Lung (tissue), 12 donors: Measurements from ENCODE around the gene SHROOM1. TPM values are rescaled to one million over a fixed set of nuclear protein-coding genes. Genes with fewer than 3 reads are reported as not detected.

Experiments used
- ATAC-seq: fragments of 200-7000 bp; cut with Tn5 transposase; one replicate; pipeline ENCODE4 v1.9.1; 2020; ENCODE audit warnings: moderate number of reproducible peaks; ENCODE audit not compliant: insufficient read depth, low FRiP score
- DNase-seq, 3 donors: peaks; one replicate each; pipeline ENCODE4 v3.0.0-alpha.2; 2013 to 2017
- H3K27ac ChIP-seq, 2 donors: one replicate each; pipeline ENCODE4 v1.5.1; 2013; ENCODE audit warnings: mild to moderate bottlenecking in 2 of 2, moderate library complexity in 2 of 2, control low read depth in 1 of 2, inconsistent platforms in 1 of 2, low read depth in 1 of 2, low read length in 1 of 2
- H3K27me3 ChIP-seq, 3 donors: one replicate each; pipeline ENCODE4 v1.5.1; 2013; ENCODE audit warnings: low read length in 2 of 3; ENCODE audit not compliant: control insufficient read depth in 3 of 3, insufficient read depth in 3 of 3
- H3K36me3 ChIP-seq, 4 donors: one replicate each; pipeline ENCODE4 v1.5.1; 2013; ENCODE audit warnings: low read length in 4 of 4, mild to moderate bottlenecking in 1 of 4, moderate library complexity in 1 of 4; ENCODE audit not compliant: control insufficient read depth in 4 of 4, insufficient read depth in 4 of 4
- H3K4me1 ChIP-seq, 5 donors: one replicate each; pipeline ENCODE4 v1.5.1; 2013; ENCODE audit warnings: low read length in 5 of 5, mild to moderate bottlenecking in 2 of 5, moderate library complexity in 1 of 5; ENCODE audit not compliant: control insufficient read depth in 5 of 5, insufficient read depth in 5 of 5
- H3K4me3 ChIP-seq: one replicate; pipeline ENCODE4 v1.5.1; 2013; ENCODE audit warnings: mild to moderate bottlenecking, control low read depth, moderate library complexity
- H3K9ac ChIP-seq, 2 donors: one replicate each; pipeline ENCODE4 v1.5.1; 2013; ENCODE audit warnings: low read length in 2 of 2, control low read depth in 1 of 2; ENCODE audit not compliant: insufficient read depth in 1 of 2
- H3K9me3 ChIP-seq, 4 donors: one replicate each; pipeline ENCODE4 v1.5.1; 2013; ENCODE audit warnings: low read length in 3 of 4, mild to moderate bottlenecking in 1 of 4, moderate library complexity in 1 of 4; ENCODE audit not compliant: control insufficient read depth in 4 of 4, insufficient read depth in 3 of 4
- CTCF ChIP-seq: IDR thresholded peaks from 2 replicates; pipeline ENCODE4 v1.5.1; 2012; ENCODE audit warnings: mild to moderate bottlenecking; ENCODE audit errors: control extremely low read depth, extremely low read depth
- WGBS, 2 donors: extraction: QIAGEN DNeasy Blood & Tissue Kit; methylation state at CpG; one replicate each; pipeline ENCODE4 v1.1.7; 2013; 5-methylcytosine and 5-hydroxymethylcytosine counted together
- polyA plus RNA-seq, 2 donors: library from polyadenylated mRNA; stranded (reverse); fragments of 200-250 nt; gene quantifications; one replicate each; pipeline ENCODE4 v1.2.1, GENCODE V29; 2013
- total RNA-seq, 2 donors: library from RNA; depleted of rRNA in 1 of 2; stranded (reverse); fragments of >200 nt in 1 of 2; gene quantifications; one replicate each; pipeline ENCODE4 v1.2.1, GENCODE V29; 2014 to 2021
- donor health status: control.
- donor health status: control.
- donor health status: Bipolar disorder and iron deficiency.
- donor health status: healthy.
- donor health status: DM: yes; HTN: yes; CAD: no.

The SHROOM1 gene
- total and polyA plus RNA-seq, 4 donors: 7.0 to 21.9 (median 11.4) TPM

DNA sequence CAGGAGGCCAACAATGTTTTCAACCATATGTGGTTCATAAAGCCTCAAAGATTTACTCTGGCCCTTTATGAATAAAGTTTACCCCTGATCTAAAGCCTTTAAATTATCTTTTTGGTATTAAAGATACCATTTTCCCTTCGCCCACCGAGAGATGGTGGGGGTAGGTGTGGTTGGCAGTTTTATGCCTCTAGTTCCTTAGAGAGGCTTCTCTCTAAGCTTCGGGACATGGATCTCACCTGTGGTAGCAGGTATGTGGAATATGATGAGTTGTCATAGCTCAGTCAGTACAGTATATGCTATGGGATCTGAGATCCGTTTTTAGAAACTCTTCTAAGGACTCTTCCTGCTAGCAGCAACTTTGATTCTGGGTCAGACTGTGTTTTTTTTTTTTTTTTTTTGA, 38.3 kb upstream of the SHROOM1 start:
- Histone ChIP-seq H3K9me3 (no peaks in the 10 kb centered on the region), H3K27me3 (no peaks in the 10 kb centered on the region), H3K36me3 (peaks cover 9 to 16% (median 11%) of the 10 kb centered on the region in 4 donors), H3K27ac (no peak overlapping the region), H3K9ac (no peak overlapping the region), H3K4me3 (no peak overlapping the region), H3K4me1 (peaks cover 0 to 13% (median 10%) of the 10 kb centered on the region in 5 donors)
- TF ChIP-seq CTCF: no peak
- DNase-seq (no peak), ATAC-seq (no peak)
- WGBS, 2 donors: 91 to 93% methylated on average over 4 of the region's 4 CpGs

- DNase-seq (no peak), ATAC-seq (peak; percentile 4)
- peak overlapping the region; percentile 91 to 97 for H3K27ac ChIP-seq
- TF ChIP-seq CTCF: no peak
- H3K27me3 ChIP-seq: no peaks in the 10 kb centered on the region
- H3K4me3 ChIP-seq: peak overlapping the region; percentile 66
- peak overlapping the region; percentile 76 to 99 for H3K9ac ChIP-seq
- no peaks in the 10 kb centered on the region for H3K9me3 ChIP-seq
- WGBS, 2 donors: 2 to 3% methylated on average over 13 of the region's 13 CpGs
- H3K36me3 ChIP-seq: peaks cover 9 to 16% (median 10%) of the 10 kb centered on the region in 4 donors
- H3K4me1 ChIP-seq: peaks cover 0 to 13% (median 7%) of the 10 kb centered on the region in 5 donors
Observed at GRCh38 chr5:132867046-132867451, 36.6 kb upstream of the SHROOM1 start.

- 0 to 1% methylated on average over 52 to 55 of the region's 55 CpGs for WGBS, 2 donors
- peak; percentile 98 to 100 (median 100) for DNase-seq
- Histone ChIP-seq H3K9me3 (no peaks in the 10 kb centered on the region), H3K27me3 (no peaks in the 10 kb centered on the region), H3K9ac (peak within 1 kb of the TSS; percentile 76 to 99), H3K27ac (peak within 1 kb of the TSS; percentile 93 to 97), H3K36me3 (peaks cover 8 to 16% (median 10%) of the 10 kb centered on the region in 4 donors), H3K4me3 (peak within 1 kb of the TSS; percentile 66), H3K4me1 (peaks cover 0 to 13% (median 5%) of the 10 kb centered on the region in 5 donors)
- ATAC-seq: peak; percentile 96
- peak; percentile 6 for TF ChIP-seq CTCF
Observed at GRCh38 chr5:132866342-132867045, 36.0 kb upstream of the SHROOM1 start, which contains the start of the genes GDF9 and UQCRQ. Gene GDF9, minus strand, starts transcription at chr5:132866469. Its CDS starts 1,936 bp downstream, at chr5:132864533. Gene UQCRQ, plus strand, starts transcription at chr5:132866642. Its CDS starts 240 bp downstream, at chr5:132866882.
